Testis (tissue), 3 donors: ENCODE data around the gene SDK2. TPM values are rescaled to one million over a fixed set of nuclear protein-coding genes. Genes with fewer than 3 reads are reported as not detected.
A peak's percentile ranks its signal among the peaks of the same experiment; 100 is the strongest.
"Not testable (repeated sequence)": the region's sequence is repeated elsewhere in the genome, so short reads cannot be mapped to it uniquely, and the experiment has no call there.

Experiments
- DNase-seq: peaks from one replicate; pipeline ENCODE4 v3.0.0-alpha.2; 2019
- H3K27ac ChIP-seq, 2 donors: fragments of 200-600 bp; sonication (generic); one replicate each; pipeline ENCODE4 v1.5.1; 2019
- H3K27me3 ChIP-seq: fragments of 200-600 bp; sonication (generic); one replicate; pipeline ENCODE4 v1.5.1; 2019
- H3K36me3 ChIP-seq: fragments of 200-600 bp; sonication (generic); one replicate; pipeline ENCODE4 v1.5.1; 2017; ENCODE audit warnings: low read depth; ENCODE audit errors: missing control alignments
- H3K4me1 ChIP-seq: fragments of 200-600 bp; sonication (generic); one replicate; pipeline ENCODE4 v1.5.1; 2019
- H3K4me3 ChIP-seq, 2 donors: fragments of 200-600 bp; sonication (generic); one replicate each; pipeline ENCODE4 v1.5.1; 2017 to 2019
- H3K9me3 ChIP-seq: fragments of 200-600 bp; sonication (generic); one replicate; pipeline ENCODE4 v1.5.1; 2017
- CTCF ChIP-seq, 3 experiments: fragments of 450-650 bp in 2 of 3; fragments of 200-600 bp in 1 of 3; sonication (generic) in 1 of 3; IDR thresholded peaks; one replicate each; pipeline ENCODE4 v1.5.1; 2016 to 2019; ENCODE audit warnings: antibody characterized with exemption in 3 of 3, mild to moderate bottlenecking in 2 of 3, moderate library complexity in 1 of 3
- POLR2A ChIP-seq: fragments of 450-650 bp; IDR thresholded peaks from one replicate; pipeline ENCODE4 v1.6.1; 2017; ENCODE audit warnings: antibody characterized with exemption, mild to moderate bottlenecking, moderate library complexity
- WGBS, 2 donors: methylation state at CpG; one replicate each; pipeline ENCODE4 v1.1.5; 2018; 5-methylcytosine and 5-hydroxymethylcytosine counted together
- intact Hi-C: fragments of 100-400 bp; cut with DNase I; formaldehyde crosslinking; loops from one replicate; pipeline ENCODE4 v1.15.1; 2023; ENCODE audit warnings: low total_unique reads
- polyA plus RNA-seq: library from polyadenylated mRNA; stranded (reverse); fragments of 350-450 nt; fragmentation: Illumina TruSeq; extraction: RNeasy Lipid Tissue Mini Kit (QIAGEN cat#74804); gene quantifications from one replicate; pipeline ENCODE4 v1.2.3, GENCODE V29; 2014; ENCODE audit warnings: low read depth, low replicate concordance; ENCODE audit not compliant: insufficient read depth
- total RNA-seq, 2 donors: library from RNA; depleted of rRNA; stranded (reverse); fragments of >200 nt; gene quantifications; one replicate each; pipeline ENCODE4 v1.2.3, GENCODE V29; 2016

Gene SDK2
- total and polyA plus RNA-seq, 3 donors from 2014 or later = 36.9 to 63.4 (median 55.4) TPM

- 41 to 54% methylated on average over 11 to 12 of the region's 12 CpGs for WGBS, 2 donors
- peak; percentile 92 for DNase-seq
- no peaks in the 10 kb centered on the region for H3K27me3 ChIP-seq
- H3K4me1 ChIP-seq = peaks cover 10% of the 10 kb centered on the region
- no peaks in the 10 kb centered on the region for H3K36me3 ChIP-seq
- no peak overlapping the region for H3K4me3 ChIP-seq
- intact Hi-C loops = no loop called here
- no peaks in the 10 kb centered on the region for H3K9me3 ChIP-seq
- peak overlapping the region; percentile 72 to 80 for H3K27ac ChIP-seq
- no peak for TF ChIP-seq POLR2A
- TF ChIP-seq CTCF (IDR thresholded peaks at IDR 0.05) = no peak
Observed at GRCh38 chr17:73474370-73474988, 169.8 kb downstream of the SDK2 start.

GRCh38 chr17:73472715-73473114 lies 171.5 kb downstream of the SDK2 start:
- H3K27ac ChIP-seq, intact Hi-C loops, DNase-seq, H3K4me3 ChIP-seq, H3K27me3 ChIP-seq, H3K36me3 ChIP-seq, H3K9me3 ChIP-seq: not testable (repeated sequence)
- peaks cover 10% of the 10 kb centered on the region for H3K4me1 ChIP-seq
- 84 to 88% methylated on average over 8 of the region's 8 CpGs for WGBS, 2 donors

GRCh38 chr17:73471924-73472323 lies 172.3 kb downstream of the SDK2 start:
- Histone ChIP-seq H3K27me3 (no peaks in the 10 kb centered on the region), H3K9me3 (no peaks in the 10 kb centered on the region), H3K4me1 (peaks cover 10% of the 10 kb centered on the region), H3K36me3 (no peaks in the 10 kb centered on the region), H3K4me3 (no peak overlapping the region), H3K27ac (no peak overlapping the region)
- 95 to 97% methylated on average over 4 to 12 of the region's 12 CpGs for WGBS, 2 donors
- intact Hi-C loops = no loop called here
- TF ChIP-seq CTCF (IDR thresholded peaks at IDR 0.05) (no peak), POLR2A (no peak)
- no peak for DNase-seq

- peaks cover 10% of the 10 kb centered on the region for H3K4me1 ChIP-seq
- no peak overlapping the region for H3K4me3 ChIP-seq
- H3K9me3 ChIP-seq = no peaks in the 10 kb centered on the region
- H3K36me3 ChIP-seq = no peaks in the 10 kb centered on the region
- no peak for TF ChIP-seq POLR2A
- TF ChIP-seq CTCF (IDR thresholded peaks at IDR 0.05) = no peak
- WGBS, 2 donors = 82 to 88% methylated on average over 7 of the region's 7 CpGs
- no peaks in the 10 kb centered on the region for H3K27me3 ChIP-seq
- intact Hi-C loops = no loop called here
- no peak overlapping the region for H3K27ac ChIP-seq
- no peak for DNase-seq
Observed at GRCh38 chr17:73470316-73470826, 173.9 kb downstream of the SDK2 start.

- H3K27ac ChIP-seq = no peak overlapping the region
- no peak for DNase-seq
- no peaks in the 10 kb centered on the region for H3K27me3 ChIP-seq
- intact Hi-C loops = no loop called here
- H3K9me3 ChIP-seq = no peaks in the 10 kb centered on the region
- H3K36me3 ChIP-seq = no peaks in the 10 kb centered on the region
- 89 to 100% methylated on average over 1 to 4 of the region's 4 CpGs for WGBS, 2 donors
- H3K4me1 ChIP-seq = peaks cover 4% of the 10 kb centered on the region
- H3K4me3 ChIP-seq = no peak overlapping the region
- TF ChIP-seq CTCF (IDR thresholded peaks at IDR 0.05) = no peak
Observed at GRCh38 chr17:73469311-73469710, 174.9 kb downstream of the SDK2 start.
